MCF 10A (cell line): Measurements from ENCODE around the gene RPS6KA2. TPM values are rescaled to one million over a fixed set of nuclear protein-coding genes. Genes with fewer than 3 reads are reported as not detected.

Source experiments
- BruUV-seq: library from RNA; stranded (reverse); fragments of 400-500 nt; replicated peaks from 2 replicates; lab custom pipeline; 2021; lab: Mats Ljungman, UMichigan
- CTCF ChIA-PET: fragments of 300-600 bp; sonication (Branson Sonifier 250); formaldehyde crosslinking; extraction: SDS; loops from one replicate; lab custom pipeline; 2021; ENCODE audit warnings: antibody characterized with exemption, inconsistent platforms; lab: Yijun Ruan, JAX
- POLR2A ChIA-PET: fragments of 300-600, 350-650 bp; sonication (Branson Sonifier 250); formaldehyde crosslinking; extraction: SDS; loops from one replicate; lab custom pipeline; 2020; ENCODE audit warnings: antibody characterized with exemption, inconsistent platforms; lab: Yijun Ruan, JAX
- DNase-seq: peaks from one replicate; pipeline ENCODE4 v3.0.0-alpha.2; 2018; ENCODE audit not compliant: unreplicated experiment
- H3K27ac Mint-ChIP-seq: one replicate; pipeline ENCODE4 v1.8.0; 2022; ENCODE audit warnings: mild to moderate bottlenecking, low read depth, mixed read lengths; ENCODE audit not compliant: unreplicated experiment
- H3K27me3 Mint-ChIP-seq: one replicate; pipeline ENCODE4 v1.8.0; 2022; ENCODE audit warnings: mixed read lengths; ENCODE audit not compliant: insufficient read depth, unreplicated experiment
- H3K36me3 Mint-ChIP-seq: one replicate; pipeline ENCODE4 v1.8.0; 2022; ENCODE audit warnings: mild to moderate bottlenecking, moderate library complexity, mixed read lengths; ENCODE audit not compliant: insufficient read depth, unreplicated experiment
- H3K4me1 Mint-ChIP-seq: one replicate; pipeline ENCODE4 v1.8.0; 2022; ENCODE audit warnings: mixed read lengths; ENCODE audit not compliant: insufficient read depth, unreplicated experiment
- H3K4me3 Mint-ChIP-seq: one replicate; pipeline ENCODE4 v1.8.0; 2022; ENCODE audit warnings: mild to moderate bottlenecking, moderate library complexity, mixed read lengths; ENCODE audit not compliant: unreplicated experiment
- H3K9me3 Mint-ChIP-seq: one replicate; pipeline ENCODE4 v1.8.0; 2022; ENCODE audit warnings: mixed read lengths; ENCODE audit not compliant: unreplicated experiment
- intact Hi-C: fragments of 100-400 bp; cut with micrococcal nuclease; formaldehyde crosslinking; loops from 2 replicates; pipeline ENCODE4 v1.14.1; 2022
- total RNA-seq: library from RNA; stranded (reverse); gene quantifications from 2 replicates; pipeline ENCODE4 v1.2.3, GENCODE V29; 2022
- TF ChIP-seq, protein P1 (sequence below): fragments of 200-600 bp; IDR thresholded peaks from one replicate; pipeline ENCODE4 v1.8.0; 2022; ENCODE audit warnings: antibody characterized with exemption, mild to moderate bottlenecking; ENCODE audit not compliant: unreplicated experiment

RPS6KA2 gene
- total RNA-seq, 1 experiment from 2014 or later, result 126 TPM

GRCh38 chr6:166456395-166457156 lies 170.5 kb downstream of the RPS6KA2 start:
- Mint-ChIP-seq H3K36me3 (peaks cover 87% of the 10 kb centered on the region), H3K9me3 (peaks cover 13% of the 10 kb centered on the region), H3K4me3 (no peak overlapping the region), H3K4me1 (no peaks in the 10 kb centered on the region), H3K27ac (no peak overlapping the region), H3K27me3 (no peaks in the 10 kb centered on the region)
- BruUV-seq, result no TSS peak
- peak; percentile 13 for DNase-seq
- intact Hi-C loops, result no loop called here
- CTCF ChIA-PET, result interaction anchor here (0.6 to 1.1 kb wide), 2 partner anchors 9 to 174 kb away, joined by 3 read pairs; no protein-coding TSS in a partner anchor
- TF ChIP-seq, protein P1, sequence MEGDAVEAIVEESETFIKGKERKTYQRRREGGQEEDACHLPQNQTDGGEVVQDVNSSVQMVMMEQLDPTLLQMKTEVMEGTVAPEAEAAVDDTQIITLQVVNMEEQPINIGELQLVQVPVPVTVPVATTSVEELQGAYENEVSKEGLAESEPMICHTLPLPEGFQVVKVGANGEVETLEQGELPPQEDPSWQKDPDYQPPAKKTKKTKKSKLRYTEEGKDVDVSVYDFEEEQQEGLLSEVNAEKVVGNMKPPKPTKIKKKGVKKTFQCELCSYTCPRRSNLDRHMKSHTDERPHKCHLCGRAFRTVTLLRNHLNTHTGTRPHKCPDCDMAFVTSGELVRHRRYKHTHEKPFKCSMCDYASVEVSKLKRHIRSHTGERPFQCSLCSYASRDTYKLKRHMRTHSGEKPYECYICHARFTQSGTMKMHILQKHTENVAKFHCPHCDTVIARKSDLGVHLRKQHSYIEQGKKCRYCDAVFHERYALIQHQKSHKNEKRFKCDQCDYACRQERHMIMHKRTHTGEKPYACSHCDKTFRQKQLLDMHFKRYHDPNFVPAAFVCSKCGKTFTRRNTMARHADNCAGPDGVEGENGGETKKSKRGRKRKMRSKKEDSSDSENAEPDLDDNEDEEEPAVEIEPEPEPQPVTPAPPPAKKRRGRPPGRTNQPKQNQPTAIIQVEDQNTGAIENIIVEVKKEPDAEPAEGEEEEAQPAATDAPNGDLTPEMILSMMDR, result no peak
- POLR2A ChIA-PET, result interaction anchor here (1.0 kb wide), 1 partner anchor 12 kb away, joined by 3 read pairs; no protein-coding TSS in a partner anchor

DNA sequence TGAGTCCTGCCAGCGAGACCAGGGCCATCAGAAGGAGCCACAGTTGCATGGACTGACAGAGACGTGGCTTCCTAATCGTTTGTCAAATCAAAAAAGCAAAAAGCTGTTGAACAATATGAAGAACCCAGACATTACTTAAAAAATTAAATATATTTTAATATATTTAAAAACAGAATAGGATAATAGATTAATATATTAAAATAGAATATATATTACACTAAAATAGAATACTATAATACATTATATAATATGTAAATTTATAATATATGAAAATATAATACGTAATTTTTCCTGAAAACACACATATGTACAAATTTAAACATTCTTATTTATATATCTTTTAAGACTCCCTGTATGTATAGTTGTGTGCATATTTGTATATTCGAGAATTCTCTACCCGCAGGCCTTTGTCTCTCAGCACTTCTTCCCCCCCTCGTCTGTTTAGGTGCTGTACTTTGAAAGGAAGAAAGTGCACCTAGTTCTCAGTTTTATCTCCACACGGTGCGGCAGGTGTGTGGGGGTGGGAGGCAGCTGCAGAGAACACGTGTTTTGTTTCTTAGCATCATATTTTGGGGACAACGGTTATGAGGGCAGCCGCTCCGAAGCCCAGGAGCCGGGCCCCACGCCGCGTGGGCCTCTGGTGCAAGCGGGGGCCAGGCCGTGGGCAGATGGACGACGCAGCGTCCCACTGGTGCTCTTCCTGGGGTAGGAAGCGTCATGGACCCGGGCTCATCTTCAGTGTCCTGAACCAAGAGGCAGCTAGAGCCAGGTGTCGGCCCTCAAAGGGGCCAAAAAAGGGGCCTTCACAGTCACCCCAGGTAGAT lies 172.1 kb downstream of the RPS6KA2 start:
- H3K27ac Mint-ChIP-seq, result no peak overlapping the region
- no peaks in the 10 kb centered on the region for H3K27me3 Mint-ChIP-seq
- peaks cover 87% of the 10 kb centered on the region for H3K36me3 Mint-ChIP-seq
- DNase-seq, result no peak
- H3K9me3 Mint-ChIP-seq, result peaks cover 13% of the 10 kb centered on the region
- TF ChIP-seq, protein P1, result no peak
- no TSS peak for BruUV-seq
- ChIA-PET POLR2A (interaction anchor here (0.7 kb wide), 1 partner anchor 17 kb away, joined by 4 read pairs; no protein-coding TSS in a partner anchor), CTCF (interaction anchor here (0.6 kb wide), 1 partner anchor 13 kb away, joined by 3 read pairs; no protein-coding TSS in a partner anchor)
- intact Hi-C loops, result no loop called here
- H3K4me1 Mint-ChIP-seq, result no peaks in the 10 kb centered on the region
- no peak overlapping the region for H3K4me3 Mint-ChIP-seq

GRCh38 chr6:166453651-166454050 lies 173.4 kb downstream of the RPS6KA2 start:
- TF ChIP-seq, protein P1, result no peak
- Mint-ChIP-seq H3K27me3 (no peaks in the 10 kb centered on the region), H3K27ac (no peak overlapping the region), H3K36me3 (peaks cover 87% of the 10 kb centered on the region), H3K4me1 (no peaks in the 10 kb centered on the region), H3K4me3 (no peak overlapping the region), H3K9me3 (peaks cover 13% of the 10 kb centered on the region)
- intact Hi-C loops, result no loop called here
- CTCF ChIA-PET, result no interaction called here
- POLR2A ChIA-PET, result no interaction called here
- BruUV-seq, result no TSS peak
- DNase-seq, result no peak
